IPS-NIHi7 (cell line): Measurements from ENCODE around the gene CKM.
"Not testable (repeated sequence)": the region's sequence is repeated elsewhere in the genome, so short reads cannot be mapped to it uniquely, and the experiment has no call there.

Experiments used
- DNase-seq: peaks from one replicate; pipeline ENCODE4 v3.0.0; 2012; ENCODE audit warnings: mixed read lengths; ENCODE audit errors: extremely low spot score

The CKM gene

DNA sequence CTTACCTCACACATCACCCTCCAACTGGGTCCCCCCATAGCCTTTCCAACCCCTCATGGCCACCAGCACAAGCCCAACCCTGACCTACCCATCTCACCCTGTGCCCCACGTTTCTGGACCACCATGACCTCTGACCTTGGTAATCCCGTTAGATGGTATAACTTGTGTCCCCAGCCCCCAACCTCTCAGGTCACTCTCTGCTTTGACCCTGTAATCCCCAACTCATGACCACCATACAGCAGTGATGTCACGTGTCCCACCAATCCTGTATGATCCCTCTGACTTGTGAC lies 26.4 kb upstream of the CKM start:
- DNase-seq, result no peak

DNA sequence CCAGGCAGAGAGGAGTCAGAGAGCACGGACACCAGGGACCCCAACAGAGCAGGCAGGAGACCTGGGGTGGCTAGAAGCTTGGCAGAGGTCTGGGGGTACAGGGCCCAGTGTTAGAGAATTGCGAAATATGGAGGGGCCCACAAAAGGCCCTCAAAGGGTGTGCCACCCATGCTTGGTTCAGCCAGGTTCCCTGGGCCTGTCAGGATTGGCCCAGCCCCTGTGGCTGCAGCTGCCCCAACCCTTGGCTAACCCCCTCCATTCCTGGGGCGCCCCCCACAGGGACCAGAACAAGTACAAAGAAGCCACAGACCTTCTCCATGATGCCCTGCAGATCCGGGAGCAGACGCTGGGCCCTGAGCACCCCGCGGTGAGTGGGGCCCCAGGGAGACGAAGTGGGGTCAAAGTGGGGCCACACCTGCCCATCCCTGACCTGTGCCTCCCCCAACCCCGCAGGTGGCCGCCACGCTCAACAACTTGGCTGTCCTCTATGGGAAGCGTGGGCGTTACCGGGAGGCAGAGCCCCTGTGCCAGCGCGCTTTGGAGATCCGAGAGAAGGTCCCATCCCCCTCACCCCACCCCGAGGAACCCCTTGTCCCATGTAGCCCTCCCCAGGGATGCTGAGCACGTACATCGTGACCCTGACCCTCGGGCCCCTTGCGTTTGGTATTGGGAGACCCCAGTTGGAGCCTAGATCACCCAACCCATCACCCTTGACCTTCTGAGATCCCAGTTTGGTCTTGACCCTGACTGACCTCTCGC lies 25.9 kb upstream of the CKM start:
- no peak for DNase-seq

DNA sequence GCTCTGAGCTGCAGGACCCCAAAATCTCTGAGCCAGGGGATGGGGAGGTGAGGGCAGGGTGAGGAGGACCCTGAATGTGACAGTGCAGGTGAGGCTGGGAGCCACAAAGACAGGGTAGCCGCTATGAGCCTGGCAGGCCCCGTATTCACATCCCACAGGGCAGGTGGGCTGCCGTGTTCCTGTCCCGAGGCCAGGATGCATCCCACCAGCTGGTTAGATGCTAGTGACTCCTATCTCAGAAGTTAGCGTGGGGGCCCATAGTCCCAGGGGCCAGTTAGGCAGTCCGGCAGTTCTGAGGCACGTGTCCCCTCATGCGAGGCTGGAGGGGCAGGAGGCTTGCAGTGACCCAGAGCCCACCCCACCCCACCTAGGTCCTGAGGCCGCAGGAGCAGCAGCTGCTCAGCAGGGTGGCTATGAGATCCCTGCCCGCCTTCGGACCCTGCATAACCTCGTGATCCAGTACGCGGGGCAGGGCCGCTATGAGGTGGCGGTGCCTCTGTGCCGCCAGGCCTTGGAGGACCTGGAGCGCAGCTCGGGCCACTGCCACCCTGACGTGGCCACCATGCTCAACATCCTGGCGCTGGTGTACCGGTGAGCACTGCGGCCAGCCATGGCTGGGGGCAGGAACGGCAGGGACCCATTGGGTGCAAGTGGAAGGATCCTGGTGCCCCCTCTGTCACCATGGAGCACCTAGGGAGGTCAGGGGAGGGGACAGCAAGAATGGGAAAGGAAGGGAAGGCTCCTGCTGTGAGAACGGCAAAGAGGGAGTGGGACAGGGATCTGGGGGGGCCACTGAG lies 25.1 kb upstream of the CKM start:
- no peak for DNase-seq

GRCh38 chr19:45346449-45346848 lies 23.8 kb upstream of the CKM start:
- peak; percentile 70 for DNase-seq

DNA sequence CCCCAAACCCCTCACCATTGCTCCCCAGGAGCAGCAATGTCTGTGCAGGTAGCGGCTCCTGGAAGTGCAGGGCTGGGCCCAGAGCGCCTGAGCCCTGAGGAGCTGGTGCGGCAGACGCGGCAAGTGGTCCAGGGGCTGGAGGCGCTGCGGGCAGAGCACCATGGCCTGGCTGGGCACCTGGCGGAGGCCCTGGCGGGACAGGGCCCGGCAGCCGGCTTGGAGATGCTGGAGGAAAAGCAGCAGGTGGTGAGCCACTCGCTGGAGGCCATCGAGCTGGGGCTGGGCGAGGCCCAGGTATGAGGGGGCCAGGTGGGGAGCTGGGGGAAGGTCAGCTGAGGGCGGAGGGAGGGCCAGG lies 22.8 kb upstream of the CKM start:
- DNase-seq, result no peak

GRCh38 chr19:45344621-45345505 lies 22.2 kb upstream of the CKM start:
- no peak for DNase-seq

GRCh38 chr19:45342911-45343310 lies 20.2 kb upstream of the CKM start:
- no peak for DNase-seq

GRCh38 chr19:45340899-45341453 lies 18.3 kb upstream of the CKM start:
- DNase-seq, result no peak

- peak; percentile 91 for DNase-seq
Measured at GRCh38 chr19:45340232-45340898, 17.7 kb upstream of the CKM start, which contains the start of gene KLC3. KLC3 (plus strand) TSS chr19:45340750; CDS start chr19:45345542, 4,792 bp downstream.

DNA sequence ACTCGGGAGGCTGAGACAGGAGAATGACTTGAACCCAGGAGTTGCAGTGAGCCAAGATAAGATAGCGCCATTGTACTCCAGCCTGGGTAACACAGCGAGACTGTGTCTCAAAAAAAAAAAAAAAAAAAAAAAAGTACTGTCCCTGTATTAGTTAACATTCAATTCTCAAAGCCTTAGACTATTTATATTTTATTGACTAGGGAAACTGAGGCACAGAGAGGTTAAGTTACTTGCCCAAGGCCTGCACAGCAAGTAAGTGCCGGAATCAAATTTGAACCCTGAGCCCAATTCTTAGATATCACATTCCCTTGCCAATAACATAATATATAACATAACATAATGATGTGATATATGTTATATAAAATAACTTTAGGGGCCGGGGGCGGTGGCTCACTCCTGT lies 17.0 kb upstream of the CKM start:
- no peak for DNase-seq

- DNase-seq, result no peak
Measured at GRCh38 chr19:45336696-45337251, 14.1 kb upstream of the CKM start.

DNA sequence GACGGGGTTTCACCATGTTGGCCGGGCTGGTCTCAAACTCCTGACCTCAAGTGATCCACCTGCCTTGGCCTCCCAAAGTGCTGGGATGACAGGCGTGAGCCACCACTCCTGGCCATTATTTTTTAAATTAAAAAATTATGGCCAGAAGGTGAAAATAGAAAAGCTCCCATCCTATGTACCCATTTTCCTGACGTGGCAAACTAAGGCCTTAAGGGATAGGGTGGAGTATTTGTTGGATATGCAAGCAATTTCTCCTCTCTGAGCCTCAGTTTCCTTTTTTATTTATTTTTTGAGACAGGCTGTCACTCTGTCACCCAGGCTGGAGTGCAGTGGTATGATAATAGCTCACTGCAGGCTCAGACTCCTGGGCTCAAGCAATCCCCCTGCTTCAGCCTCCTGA lies 12.2 kb upstream of the CKM start:
- DNase-seq, result not testable (repeated sequence)

- DNase-seq, result no peak
Measured at GRCh38 chr19:45333609-45334303, 11.1 kb upstream of the CKM start.

DNA sequence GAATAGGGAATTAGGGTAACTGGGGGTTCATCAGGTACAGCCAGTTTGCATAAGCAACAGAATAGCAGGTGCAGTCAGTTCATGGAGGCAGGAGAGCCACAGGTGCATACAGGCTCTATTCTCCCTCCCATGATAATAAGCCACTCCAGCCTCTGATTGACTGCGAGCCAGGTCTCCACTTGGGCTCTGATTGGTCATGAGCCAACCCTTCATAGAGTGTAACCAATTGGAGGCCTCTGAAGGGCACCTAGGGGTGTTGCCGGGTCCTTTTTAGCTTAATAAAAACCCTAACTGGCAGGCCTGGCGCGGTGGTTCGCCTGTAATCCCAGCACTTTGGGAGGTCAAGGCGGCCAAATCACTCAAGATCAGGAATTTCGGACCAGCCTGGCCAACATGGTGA lies 8.7 kb upstream of the CKM start:
- DNase-seq, result peak; percentile 12

DNA sequence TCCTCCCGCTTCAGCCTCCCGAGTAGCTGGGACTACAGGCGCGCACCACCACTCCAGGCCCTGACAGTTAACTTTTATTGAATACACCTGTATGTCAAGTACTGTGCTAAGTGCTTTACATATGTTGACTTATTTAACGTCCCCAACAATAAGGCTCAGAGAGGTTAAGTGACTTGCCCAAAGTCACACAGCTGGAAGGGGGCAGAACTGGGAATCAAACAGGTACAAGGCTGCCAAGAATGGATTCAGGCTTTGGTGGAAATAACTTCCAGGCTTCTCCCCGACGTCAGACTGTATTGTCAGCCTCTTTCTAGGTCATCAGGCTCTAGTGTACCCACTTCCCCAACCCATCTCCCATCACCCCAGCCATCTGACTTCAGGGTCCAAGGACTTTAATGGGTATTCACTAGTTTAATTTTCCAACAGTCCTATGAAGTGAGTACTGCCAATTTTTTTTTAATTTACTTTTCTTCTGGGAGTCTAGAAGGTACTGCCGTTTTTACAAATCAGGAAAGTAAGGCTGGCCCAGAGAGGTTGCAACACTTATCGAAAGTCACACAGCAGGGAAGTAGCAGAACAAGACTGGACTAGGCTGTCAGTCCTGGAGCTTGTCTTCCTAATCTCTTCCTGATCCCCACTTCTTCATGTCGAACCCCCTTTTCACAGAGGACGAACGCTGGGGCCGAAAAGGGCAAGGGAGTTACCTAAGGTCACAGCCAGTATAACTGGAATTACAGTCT lies 4.9 kb upstream of the CKM start:
- no peak for DNase-seq

GRCh38 chr19:45324349-45324907 lies 1.8 kb upstream of the CKM start:
- DNase-seq, result no peak

GRCh38 chr19:45323671-45324081 lies 1.0 kb upstream of the CKM start:
- peak; percentile 57 for DNase-seq

GRCh38 chr19:45322311-45322710 lies 364 bp downstream of the CKM start:
- DNase-seq, result no peak

DNA sequence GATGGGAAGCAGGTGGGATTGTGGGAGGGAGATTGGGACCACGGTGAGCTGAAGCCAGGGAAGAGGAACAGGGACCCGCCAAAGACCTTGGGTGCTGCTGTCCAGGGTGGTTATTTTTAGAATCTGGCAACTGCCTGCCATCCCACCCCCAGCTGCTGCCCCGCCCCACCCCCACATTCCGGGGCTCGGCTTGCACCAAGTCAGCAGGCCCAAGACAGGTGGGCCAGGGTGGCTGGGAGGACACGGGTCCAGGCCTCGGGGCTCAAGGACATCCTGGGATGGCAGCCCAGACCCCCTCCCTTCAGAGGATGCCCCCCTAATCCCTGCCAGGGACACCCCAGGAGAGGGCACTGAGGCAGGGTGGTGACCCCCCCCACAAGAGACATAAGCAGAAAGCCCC lies 827 bp downstream of the CKM start:
- DNase-seq, result no peak
